CD1c-positive myeloid dendritic cell (primary cell): Measurements from ENCODE around the gene JUND.

Source experiments
- DNase-seq: peaks from one replicate; pipeline ENCODE4 v3.0.0-alpha.2; 2016; ENCODE audit errors: extremely low spot score

The JUND gene

GRCh38 chr19:18269070-18269723 is 12.2 kb downstream of the JUND start:
- DNase-seq, result no peak

- DNase-seq, result no peak
Measured at GRCh38 chr19:18266771-18267686, 14.4 kb downstream of the JUND start.

GRCh38 chr19:18265582-18265981 is 15.8 kb downstream of the JUND start:
- DNase-seq, result no peak

GRCh38 chr19:18264971-18265540 is 16.4 kb downstream of the JUND start:
- no peak for DNase-seq

GRCh38 chr19:18264137-18264854 is 17.1 kb downstream of the JUND start:
- no peak for DNase-seq

- DNase-seq, result no peak
Measured at GRCh38 chr19:18263324-18264136, 17.9 kb downstream of the JUND start.

- no peak for DNase-seq
Measured at GRCh38 chr19:18262917-18263316, 18.5 kb downstream of the JUND start.

GRCh38 chr19:18262144-18262543 is 19.3 kb downstream of the JUND start:
- no peak for DNase-seq

- DNase-seq, result no peak
Measured at GRCh38 chr19:18261474-18261873, 19.9 kb downstream of the JUND start.

- no peak for DNase-seq
Measured at GRCh38 chr19:18259893-18260292, 21.5 kb downstream of the JUND start.

GRCh38 chr19:18257503-18258470 is 23.6 kb downstream of the JUND start:
- DNase-seq, result no peak

GRCh38 chr19:18254546-18255503 is 26.6 kb downstream of the JUND start:
- no peak for DNase-seq

- DNase-seq, result peak; percentile 73
Measured at GRCh38 chr19:18253716-18254115, 27.7 kb downstream of the JUND start.

GRCh38 chr19:18253130-18253529 is 28.3 kb downstream of the JUND start:
- DNase-seq, result no peak

- DNase-seq, result no peak
Measured at GRCh38 chr19:18252370-18252717, 29.1 kb downstream of the JUND start.

GRCh38 chr19:18251587-18252369 is 29.6 kb downstream of the JUND start:
- DNase-seq, result peak; percentile 90

- DNase-seq, result no peak
Measured at GRCh38 chr19:18249834-18250233, 31.6 kb downstream of the JUND start.

- DNase-seq, result no peak
Measured at GRCh38 chr19:18245297-18245696, 36.1 kb downstream of the JUND start.
